HCEC 1CT (cell line): ENCODE measurements around the gene ZNF414.

ENCODE experiments used
- DNase-seq: peaks from one replicate; pipeline ENCODE4 v3.0.0-alpha.2; 2017

ZNF414 gene

DNA sequence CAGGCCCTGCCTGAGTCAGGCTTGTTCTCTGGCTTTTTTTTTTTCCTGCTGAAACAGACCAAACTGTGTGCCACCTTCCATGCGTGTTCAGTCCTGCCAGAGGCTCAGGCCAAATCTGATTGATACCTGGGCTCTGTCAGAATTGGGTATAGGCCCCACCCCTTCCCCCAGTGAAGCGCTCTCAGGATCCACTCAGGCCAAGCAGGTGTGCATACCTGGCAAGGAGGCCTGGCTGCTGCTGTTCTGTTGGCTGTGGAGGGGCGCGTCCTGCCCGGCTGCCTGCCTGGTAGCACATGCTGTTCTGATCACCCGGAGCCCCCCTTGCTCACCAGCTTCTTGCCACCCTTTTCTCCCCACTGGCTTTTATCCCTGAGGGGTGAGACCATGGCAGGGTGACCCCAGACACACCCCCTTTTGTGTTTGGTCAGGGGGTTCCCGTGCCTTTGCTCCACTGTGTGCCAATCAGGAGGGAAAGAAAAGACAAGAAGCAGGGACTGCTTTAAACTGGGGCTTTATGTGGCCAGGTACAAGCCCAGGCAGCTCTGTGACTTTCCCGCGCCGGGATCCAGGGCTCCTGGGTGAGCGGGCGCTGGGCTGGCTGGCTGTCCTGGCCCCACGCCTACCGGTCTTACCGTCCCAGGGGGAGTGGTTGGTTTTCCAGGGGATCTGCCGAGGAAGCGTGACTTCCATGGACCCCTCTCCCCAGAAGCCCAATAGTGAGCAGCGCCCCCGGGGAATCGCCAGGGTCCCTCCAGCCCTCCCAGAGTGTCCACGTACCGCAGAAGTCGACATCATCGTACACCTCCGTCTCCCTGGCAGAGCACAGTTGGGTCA, 24.2 kb downstream of the ZNF414 start:
- no peak for DNase-seq

GRCh38 chr19:8488365-8488764, 25.6 kb downstream of the ZNF414 start:
- no peak for DNase-seq

DNA sequence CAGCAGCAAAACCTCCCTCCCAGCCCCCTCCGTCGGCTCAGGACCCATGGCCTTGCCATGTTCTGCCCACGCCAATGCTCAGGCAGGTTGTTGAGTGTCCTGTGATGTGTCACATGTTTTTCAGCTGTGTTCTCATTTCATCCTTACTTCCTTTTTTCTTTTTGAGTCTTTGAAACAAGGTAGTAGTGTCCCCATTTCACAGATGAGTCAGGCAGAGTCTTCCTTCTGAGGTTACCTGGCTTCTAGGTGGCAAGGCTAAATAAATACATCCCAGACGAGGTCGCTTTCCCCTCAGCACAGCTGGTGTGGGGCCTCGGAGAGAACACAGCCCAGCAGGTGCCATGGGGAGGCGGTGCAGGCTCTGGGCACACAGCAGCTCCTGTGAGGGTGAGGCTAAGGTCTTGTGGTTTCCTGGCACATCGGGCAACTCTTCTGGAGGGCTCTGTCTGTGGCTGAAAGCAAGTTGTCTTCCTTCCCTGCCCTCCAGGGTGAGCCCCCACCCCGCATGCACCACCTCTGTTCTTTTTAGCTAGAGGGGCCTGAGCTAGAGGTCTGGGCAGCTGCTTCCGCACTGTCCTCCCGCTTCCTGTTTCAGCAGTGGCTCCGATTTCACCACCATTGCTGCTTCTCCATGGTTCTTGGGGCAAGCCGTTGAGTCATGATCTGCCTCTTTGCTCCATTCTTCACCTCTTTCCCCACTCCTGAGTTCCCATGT, 26.7 kb downstream of the ZNF414 start:
- DNase-seq: no peak

- DNase-seq: no peak
These were observed 27.3 kb downstream of the ZNF414 start for GRCh38 chr19:8486661-8487136.

- DNase-seq: no peak
These were observed 28.2 kb downstream of the ZNF414 start for GRCh38 chr19:8485561-8486371.

DNA sequence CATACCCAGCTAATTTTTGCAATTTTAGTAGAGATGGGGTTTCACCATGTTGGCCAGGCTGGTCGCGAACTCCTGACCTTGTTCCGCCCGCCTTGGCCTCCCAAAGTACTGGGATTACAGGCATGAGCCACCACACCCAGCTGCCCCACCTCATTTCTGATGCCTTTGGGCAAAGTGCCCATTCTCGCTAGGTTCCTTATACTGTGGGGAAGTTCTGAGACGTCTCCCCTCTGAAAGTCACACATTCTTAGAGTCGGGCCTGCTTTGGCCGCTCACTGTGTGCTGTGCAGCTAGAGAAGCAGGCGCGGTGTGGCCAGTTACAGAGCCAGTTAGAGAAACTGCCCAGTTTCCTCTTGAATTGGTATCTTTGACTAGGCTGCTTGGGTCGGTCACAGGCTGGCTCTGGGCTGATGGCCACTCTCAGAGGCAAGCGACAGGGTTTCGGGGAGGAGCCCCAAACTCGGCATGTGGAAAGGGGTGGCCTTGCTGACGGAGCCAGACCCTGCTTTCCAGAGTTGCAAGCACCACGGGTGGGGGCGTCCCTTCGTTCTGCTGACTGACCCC, 29.6 kb downstream of the ZNF414 start:
- DNase-seq: no peak

- DNase-seq: no peak
These were observed 30.8 kb downstream of the ZNF414 start for GRCh38 chr19:8483165-8483564.

DNA sequence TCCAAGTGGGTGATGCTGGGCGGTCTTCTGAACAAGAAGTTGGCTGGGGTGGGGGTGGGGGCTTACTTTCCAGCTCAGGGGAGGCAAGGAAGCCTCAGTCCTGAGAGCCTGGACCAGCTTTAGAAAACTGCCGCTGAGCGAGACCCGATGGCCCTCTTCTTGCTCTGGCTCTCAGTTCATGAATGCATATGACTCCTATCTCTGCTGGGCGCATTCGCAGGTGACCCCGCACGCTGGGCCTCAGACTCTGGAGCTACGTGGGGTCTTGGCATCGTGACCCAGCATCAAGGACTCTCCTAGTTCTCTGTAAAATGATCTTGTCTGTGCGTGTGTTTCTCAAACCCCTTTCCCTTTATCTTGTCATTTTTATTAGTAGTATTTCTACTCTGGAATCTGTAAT, 31.3 kb downstream of the ZNF414 start:
- no peak for DNase-seq

DNA sequence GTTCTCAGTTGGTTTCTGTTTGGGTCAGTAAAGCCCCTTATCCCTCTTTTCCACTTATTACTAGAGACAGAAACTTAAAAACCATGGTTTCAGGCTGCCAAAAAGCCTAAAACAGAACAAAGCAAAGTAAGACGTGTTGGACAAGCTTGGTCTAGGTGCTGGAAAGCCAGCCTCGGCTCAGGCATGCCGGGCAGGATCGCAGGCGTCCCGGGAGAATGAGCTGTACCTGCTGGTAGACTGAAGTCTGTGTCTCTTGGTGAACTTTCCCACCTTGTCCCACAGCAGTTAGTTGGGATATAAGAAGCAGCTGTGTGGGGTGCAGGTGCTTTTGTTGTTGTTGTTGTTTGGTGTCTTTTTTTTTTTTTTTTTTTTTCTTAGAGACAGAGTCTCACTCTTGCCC, 32.4 kb downstream of the ZNF414 start:
- no peak for DNase-seq

DNA sequence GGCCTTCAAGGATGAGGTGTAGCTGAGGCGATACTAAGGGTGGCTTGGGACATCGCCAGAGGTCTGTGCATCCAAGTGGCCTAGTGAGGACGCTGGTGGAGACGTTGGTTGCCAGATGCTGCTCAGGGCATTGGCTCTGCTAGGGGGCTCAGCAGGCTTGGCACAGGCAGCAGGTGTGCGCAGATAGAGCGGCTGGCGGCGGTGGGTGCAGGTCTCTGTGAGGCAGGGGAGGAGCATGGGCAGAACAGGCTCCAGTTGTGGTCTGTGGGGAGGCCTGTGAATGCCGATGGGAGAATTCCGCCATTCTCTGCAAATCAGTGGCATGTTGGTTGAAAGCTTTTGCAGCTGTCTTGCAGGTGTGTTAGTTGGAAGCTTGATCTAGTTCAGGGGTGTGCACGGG, 32.8 kb downstream of the ZNF414 start:
- no peak for DNase-seq

GRCh38 chr19:8478598-8478997, 35.4 kb downstream of the ZNF414 start:
- no peak for DNase-seq

GRCh38 chr19:8477889-8478288, 36.1 kb downstream of the ZNF414 start:
- no peak for DNase-seq

DNA sequence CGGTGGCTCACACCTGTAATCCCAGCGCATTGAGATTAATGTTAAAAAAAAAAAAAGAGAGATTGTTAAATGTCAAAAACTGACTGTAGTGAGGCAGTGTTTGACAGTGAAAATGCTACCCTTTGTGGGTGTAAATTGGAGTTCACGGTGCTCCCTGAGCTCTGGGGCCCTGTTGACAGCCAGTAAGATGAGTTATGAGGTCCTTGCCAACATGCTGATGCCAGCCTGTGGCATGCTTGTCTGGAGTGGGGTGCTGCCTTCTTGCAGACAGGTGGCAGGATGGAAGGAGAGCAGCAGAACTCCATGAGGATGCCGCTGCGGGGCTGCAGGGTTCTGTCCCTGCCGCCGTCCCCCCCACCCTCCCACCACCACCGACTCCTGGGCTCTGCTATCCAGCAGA, 37.4 kb downstream of the ZNF414 start:
- no peak for DNase-seq

- no peak for DNase-seq
These were observed 39.0 kb downstream of the ZNF414 start for GRCh38 chr19:8475005-8475404.

- DNase-seq: no peak
These were observed 40.1 kb downstream of the ZNF414 start for GRCh38 chr19:8473648-8474476.

DNA sequence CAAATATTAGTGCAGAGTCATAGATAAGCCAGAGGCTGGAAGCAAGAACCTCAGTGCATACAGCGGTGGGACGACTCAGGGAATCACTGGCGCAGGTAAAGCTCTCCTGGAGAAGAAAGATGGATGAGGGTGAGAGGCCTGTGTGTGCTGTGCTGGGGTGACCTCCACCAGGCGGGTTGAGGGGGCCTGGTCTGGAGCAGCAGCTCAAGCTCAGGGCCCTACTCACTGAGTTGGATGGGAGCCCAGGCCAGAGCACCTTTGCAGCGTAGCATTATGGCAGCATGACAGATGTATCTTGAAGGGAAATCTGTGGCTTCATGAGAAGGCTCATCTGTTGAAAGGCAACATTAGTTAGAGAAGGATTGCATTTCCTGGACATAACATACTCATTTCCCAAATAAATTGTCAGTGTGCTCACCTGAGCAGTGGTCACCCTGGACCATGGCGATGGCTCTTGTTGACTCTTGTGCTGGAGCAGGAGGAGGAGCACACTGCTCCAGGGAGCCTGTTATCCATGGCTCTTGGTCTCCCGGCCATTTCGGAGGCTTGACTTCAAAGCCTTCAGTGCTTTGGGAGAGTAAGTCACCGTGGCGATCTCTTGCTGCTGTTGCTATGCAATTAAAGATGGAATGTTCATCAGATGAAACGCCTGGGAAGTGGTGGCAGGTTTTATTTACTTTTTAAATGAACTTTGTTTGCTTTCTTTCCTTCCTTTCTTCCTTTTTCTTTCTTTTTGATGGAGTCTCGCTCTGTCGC, 44.2 kb downstream of the ZNF414 start:
- DNase-seq: no peak

- DNase-seq: no peak
These were observed 45.1 kb downstream of the ZNF414 start for GRCh38 chr19:8468761-8469373.

GRCh38 chr19:8468124-8468523, 45.8 kb downstream of the ZNF414 start:
- no peak for DNase-seq

- DNase-seq: peak; percentile 77
These were observed 47.9 kb downstream of the ZNF414 start for GRCh38 chr19:8466018-8466417.

DNA sequence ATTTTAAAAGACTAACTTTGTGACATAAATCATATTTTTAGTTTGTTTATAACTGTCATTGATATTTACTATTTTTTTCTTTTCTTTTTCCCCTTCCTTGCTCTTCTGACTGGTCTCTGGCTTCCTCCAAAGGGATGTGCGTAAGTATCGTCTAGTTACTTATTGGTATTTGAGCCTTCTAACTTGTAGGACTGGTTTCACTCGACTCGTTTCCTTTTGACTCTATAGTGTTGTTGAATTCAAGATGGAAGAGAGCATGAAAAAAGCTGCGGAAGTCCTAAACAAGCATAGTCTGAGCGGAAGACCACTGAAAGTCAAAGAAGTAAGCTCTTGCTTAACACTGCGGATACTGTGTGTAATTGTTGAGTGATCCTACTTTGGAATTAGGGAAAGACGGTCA, 50.6 kb downstream of the ZNF414 start:
- no peak for DNase-seq

DNA sequence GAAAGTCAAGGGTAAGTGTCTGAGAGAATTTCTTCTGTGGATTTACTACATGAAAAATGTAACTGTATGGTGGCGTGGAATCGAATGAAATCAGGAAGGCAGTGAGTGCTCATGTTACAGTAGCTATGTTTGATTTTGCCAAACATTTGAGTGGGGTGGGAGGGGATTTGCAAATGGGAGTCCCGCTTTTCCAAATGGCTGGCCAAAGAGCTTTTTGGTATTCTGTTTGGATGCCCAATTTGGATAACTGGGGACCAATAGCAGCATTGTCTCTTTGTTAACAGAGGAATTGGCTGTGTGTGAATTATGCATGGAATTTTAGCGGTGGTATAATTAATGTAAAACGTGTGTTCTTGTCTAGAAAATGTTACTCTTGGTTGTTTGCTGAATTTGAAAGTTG, 51.4 kb downstream of the ZNF414 start:
- DNase-seq: no peak
